T-helper 1 cell treated with Interleukin-12 subunit alpha and Interleukin-12 subunit beta and Interleukin-4 antibody, amounts not matched to agents 30 ng/mL and 1 ng/mL, for 36 hours (primary cell): ENCODE measurements around the gene CPA1. TPM values are rescaled to one million over a fixed set of nuclear protein-coding genes. Genes with fewer than 3 reads are reported as not detected.

Experiments used
- intact Hi-C: fragments of 100-400 bp; cut with micrococcal nuclease; formaldehyde crosslinking; loops from one replicate; pipeline ENCODE4 v1.15.1; 2024
- total RNA-seq: library from RNA; stranded (reverse); gene quantifications from 2 replicates; pipeline ENCODE4 v1.2.3, GENCODE V29; 2022

The CPA1 gene
- total RNA-seq, 1 donor from 2014 or later: not detected

DNA sequence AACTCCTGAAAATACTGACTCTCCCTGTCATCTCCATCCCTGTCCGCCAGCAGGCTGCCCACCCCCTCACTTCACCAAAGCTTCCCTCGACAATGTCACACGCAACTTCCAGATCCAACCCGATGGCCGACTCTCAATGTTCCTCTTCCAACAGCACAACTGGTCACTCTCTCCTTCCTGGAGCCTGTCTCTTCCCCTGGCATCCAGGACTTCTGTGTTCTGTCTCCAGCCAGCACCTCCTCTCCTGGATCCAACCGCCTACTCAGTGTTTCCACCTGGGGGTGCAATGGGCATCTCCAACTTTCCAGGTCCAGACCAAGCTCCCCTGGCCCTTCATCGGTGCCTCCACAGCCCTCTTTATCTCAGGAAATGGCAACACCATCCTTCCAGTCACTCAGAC is 27.1 kb upstream of the CPA1 start:
- intact Hi-C loops: no loop called here

DNA sequence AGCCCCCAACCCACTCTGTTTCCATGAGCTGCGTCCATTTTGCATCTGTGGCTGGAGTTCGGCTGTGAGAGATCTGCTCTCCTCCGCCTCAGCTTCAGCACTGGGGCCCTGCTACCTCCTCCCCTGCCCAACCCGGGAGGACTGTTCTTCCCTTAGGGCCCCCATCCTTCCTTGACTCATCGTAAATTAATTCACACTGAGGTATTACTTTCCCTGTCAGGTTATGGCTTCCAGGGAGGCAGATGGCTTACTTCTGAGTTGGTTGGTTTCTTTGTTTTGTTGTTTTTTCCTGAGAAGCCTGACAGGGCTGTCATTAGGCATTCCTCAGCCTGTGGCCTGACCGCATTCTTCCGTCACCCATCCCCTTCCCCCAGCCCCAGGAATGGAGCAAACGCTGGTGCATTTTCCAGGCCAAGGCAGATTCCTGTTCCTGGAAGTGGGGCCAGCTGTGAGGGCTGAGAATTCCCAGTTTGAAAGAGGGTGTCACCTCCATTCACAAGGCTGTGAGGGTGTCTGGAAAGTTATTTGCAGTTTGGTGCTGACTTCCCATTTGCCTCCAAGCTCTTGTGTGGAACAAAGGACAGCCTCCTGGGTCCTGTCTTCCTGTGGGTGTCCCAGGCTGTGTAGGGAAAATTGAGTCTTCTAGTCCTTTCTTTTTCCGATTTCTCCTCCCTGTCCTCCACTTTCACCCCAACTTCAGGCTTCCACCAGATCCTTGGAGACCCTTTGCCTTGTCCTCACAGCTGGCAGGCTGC is 24.0 kb upstream of the CPA1 start:
- intact Hi-C loops: no loop called here

- intact Hi-C loops: no loop called here
Observed at GRCh38 chr7:130356876-130357611, 23.2 kb upstream of the CPA1 start.

DNA sequence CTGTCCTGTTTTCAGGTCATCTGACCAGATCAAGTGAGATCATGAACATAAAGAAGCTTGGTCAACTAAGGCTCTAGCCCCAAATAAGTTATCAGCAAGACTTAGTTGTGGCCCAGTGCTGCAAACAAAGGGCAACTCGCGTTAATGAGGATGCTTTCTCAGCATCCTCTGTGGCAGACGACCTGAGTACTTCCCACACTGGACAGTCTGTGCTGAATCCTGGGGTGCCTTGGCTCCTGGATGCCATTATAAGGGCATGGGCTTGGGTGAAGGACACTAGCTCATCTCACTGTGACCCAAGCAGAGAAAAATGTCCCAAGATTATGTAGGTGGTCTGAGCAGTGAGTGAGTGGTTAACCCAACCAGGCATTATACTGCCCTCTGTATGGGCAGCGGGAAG is 21.8 kb upstream of the CPA1 start:
- intact Hi-C loops: no loop called here

DNA sequence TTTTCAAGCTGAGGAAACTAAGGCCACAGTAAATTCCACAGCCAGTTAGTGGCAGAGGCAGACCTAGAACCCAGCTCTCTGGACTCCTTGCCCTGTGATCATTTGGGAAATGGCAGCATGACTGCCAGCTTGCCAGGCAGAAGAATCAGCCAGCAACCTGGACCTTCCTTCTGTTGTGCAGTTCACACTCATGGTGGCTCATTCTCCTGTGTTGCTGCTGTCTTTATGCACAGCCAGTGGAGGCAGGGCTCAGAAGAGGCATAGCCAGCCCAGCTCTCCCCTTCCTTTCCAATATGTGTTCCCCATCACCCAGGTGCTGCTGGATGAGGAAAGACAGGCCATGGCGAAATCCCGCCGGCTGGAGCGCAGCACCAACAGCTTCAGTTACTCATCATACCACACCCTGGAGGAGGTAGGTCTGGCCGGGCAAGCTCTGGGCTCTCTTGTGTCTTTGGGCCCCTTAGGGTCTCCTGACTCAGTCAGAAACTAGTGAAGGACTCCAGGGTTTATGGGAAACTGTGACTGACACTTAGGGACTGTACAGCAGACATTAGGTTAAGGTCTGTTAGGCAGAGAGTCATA is 20.9 kb upstream of the CPA1 start:
- intact Hi-C loops: no loop called here

- intact Hi-C loops: no loop called here
Observed at GRCh38 chr7:130360518-130360917, 19.8 kb upstream of the CPA1 start.

- intact Hi-C loops: no loop called here
Observed at GRCh38 chr7:130361681-130362080, 18.6 kb upstream of the CPA1 start.

DNA sequence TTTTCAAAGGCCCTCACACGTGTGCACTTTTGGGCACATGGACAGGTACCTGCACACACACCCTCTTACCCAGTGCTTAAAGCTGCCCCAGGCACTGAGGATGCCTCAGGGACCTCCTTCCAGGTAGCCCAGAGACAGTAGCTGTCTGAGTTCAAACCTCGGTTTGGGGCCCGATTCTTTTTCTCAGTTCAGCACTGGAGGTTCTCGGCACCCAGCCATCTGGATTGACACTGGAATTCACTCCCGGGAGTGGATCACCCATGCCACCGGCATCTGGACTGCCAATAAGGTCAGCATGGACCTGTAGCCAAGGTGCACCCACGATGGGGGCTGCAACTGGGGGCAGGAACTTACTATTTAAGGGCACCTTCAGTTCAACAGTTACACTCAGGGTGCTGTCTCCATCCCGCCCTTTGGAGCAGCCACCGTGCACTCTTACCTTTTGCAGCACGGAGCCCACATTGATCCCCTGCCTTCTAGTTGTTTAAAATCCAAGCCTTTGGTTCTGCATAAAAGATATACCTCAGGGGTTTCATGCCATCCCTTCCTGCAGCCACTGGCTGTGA is 18.0 kb upstream of the CPA1 start:
- intact Hi-C loops: no loop called here

GRCh38 chr7:130363026-130363847 is 17.1 kb upstream of the CPA1 start:
- intact Hi-C loops: no loop called here

DNA sequence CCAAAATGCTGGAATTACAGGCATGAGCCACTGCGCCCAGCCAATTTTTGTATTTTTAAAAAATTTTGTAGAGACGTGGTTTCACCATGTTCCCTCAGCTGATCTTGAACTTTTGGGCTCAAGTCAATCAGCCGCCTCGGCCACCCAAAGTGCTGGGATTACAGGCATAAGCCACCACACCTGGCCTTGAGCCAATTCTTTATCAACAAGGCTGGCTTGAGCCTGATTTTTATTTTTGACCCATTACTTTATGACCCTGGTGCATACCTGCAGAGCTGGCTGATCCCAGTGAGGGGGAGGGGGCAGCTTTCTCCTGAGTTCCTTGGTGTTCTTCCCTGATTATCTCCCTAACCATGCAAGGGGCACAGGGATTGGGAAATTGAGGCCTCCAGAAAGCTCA is 15.8 kb upstream of the CPA1 start:
- intact Hi-C loops: no loop called here

- intact Hi-C loops: no loop called here
Observed at GRCh38 chr7:130365088-130365487, 15.2 kb upstream of the CPA1 start.

GRCh38 chr7:130365511-130366441 is 14.5 kb upstream of the CPA1 start:
- intact Hi-C loops: no loop called here

DNA sequence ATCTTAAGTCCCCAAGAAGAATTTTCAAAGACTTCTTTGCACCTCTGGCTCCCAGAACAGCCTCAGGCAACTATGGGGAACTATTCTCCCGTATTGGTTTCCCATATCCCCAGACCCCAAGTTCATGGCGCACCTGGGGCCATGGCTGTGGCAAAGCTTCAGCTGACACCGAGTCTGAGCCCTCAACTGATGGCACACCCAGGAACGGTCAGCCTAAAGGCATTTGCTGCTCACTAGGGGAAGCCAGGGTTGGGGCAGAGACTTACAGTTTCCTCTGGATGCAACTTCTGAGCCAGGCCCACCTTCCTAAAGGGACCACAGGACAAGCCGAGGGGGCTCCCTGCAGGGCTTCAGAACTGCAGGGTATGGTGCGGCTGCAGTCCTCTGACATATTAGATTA is 13.7 kb upstream of the CPA1 start:
- intact Hi-C loops: no loop called here

GRCh38 chr7:130367088-130367755 is 13.1 kb upstream of the CPA1 start:
- intact Hi-C loops: no loop called here

- intact Hi-C loops: no loop called here
Observed at GRCh38 chr7:130367836-130368746, 12.2 kb upstream of the CPA1 start.

GRCh38 chr7:130369110-130369711 is 11.1 kb upstream of the CPA1 start:
- intact Hi-C loops: no loop called here

DNA sequence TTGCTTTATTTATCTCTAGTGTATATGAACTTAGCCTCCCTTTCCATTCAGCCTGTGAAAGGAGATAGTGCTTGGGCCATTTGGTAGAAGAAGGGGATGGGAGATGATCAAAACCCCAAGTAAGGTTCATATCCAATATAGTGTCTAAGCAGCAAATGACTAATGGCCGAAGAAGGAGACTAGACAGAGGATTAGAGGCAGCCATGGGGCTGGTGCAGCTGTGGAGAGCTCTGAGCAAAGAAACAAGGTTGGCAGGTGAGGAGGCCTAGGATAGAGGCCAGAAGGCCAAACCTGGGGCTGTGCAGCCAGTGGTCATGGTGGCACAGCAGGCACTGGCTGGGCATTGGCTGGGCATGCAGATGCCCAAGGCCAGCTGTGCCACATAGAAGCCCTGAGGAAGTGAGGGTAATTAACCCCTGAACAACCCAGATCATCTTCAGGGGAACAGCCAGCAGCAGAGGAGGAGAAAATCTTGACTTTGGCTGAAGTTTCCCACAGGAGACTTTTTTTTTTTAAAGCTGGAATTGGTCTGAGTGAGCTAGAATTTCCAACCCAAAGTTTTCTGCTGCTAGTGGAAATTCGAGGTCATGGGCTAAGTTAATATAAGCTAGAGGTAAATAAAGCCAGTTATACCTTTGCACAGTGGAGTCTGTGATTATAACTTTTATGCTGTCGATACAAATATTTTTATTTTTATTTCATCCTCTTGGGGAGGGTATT is 10.3 kb upstream of the CPA1 start:
- intact Hi-C loops: no loop called here

- intact Hi-C loops: no loop called here
Observed at GRCh38 chr7:130371046-130371445, 9.2 kb upstream of the CPA1 start.
